Smooth muscle cell (in vitro differentiated cells): ENCODE results near the gene ADAMTS12. TPM values are rescaled to one million over a fixed set of nuclear protein-coding genes. Genes with fewer than 3 reads are reported as not detected.

Experiments used
- DNase-seq: peaks from one replicate; lab custom pipeline; 2025; ENCODE audit not compliant: unreplicated experiment; lab: John Stamatoyannopoulos, UW
- H2AFZ ChIP-seq: fragments of 200-600 bp; sonication (generic); 2 replicates; pipeline ENCODE4 v1.6.0; 2016; ENCODE audit warnings: antibody characterized with exemption, low read depth, mild to moderate bottlenecking
- H3F3A ChIP-seq: fragments of 200-600 bp; sonication (generic); 2 replicates; pipeline ENCODE4 v1.6.0; 2017; ENCODE audit warnings: antibody characterized with exemption, low read depth
- H3K27ac ChIP-seq: fragments of 200-600 bp; sonication (generic); 2 replicates; pipeline ENCODE4 v1.5.1; 2016; ENCODE audit warnings: low read depth, mild to moderate bottlenecking
- H3K27me3 ChIP-seq: fragments of 200-600 bp; sonication (generic); 2 replicates; pipeline ENCODE4 v1.6.1; 2016; ENCODE audit warnings: low read depth, mild to moderate bottlenecking
- H3K36me3 ChIP-seq: fragments of 200-600 bp; sonication (generic); 2 replicates; pipeline ENCODE4 v1.5.1; 2016; ENCODE audit warnings: low read depth
- H3K4me1 ChIP-seq: fragments of 200-600 bp; sonication (generic); 2 replicates; pipeline ENCODE4 v1.5.1; 2016; ENCODE audit warnings: low read depth
- H3K4me2 ChIP-seq: fragments of 200-600 bp; sonication (generic); 2 replicates; pipeline ENCODE4 v1.6.0; 2016; ENCODE audit warnings: mild to moderate bottlenecking
- H3K4me3 ChIP-seq: fragments of 200-600 bp; sonication (generic); 2 replicates; pipeline ENCODE4 v1.5.1; 2016; ENCODE audit warnings: mild to moderate bottlenecking
- H3K79me2 ChIP-seq: fragments of 200-600 bp; sonication (generic); 2 replicates; pipeline ENCODE4 v1.6.0; 2016; ENCODE audit warnings: low read depth, mild to moderate bottlenecking
- H3K9ac ChIP-seq: fragments of 200-600 bp; sonication (generic); 2 replicates; pipeline ENCODE4 v1.6.0; 2016; ENCODE audit warnings: low read depth
- H3K9me3 ChIP-seq: fragments of 200-600 bp; sonication (generic); replicated peaks from 2 replicates; pipeline ENCODE4 v1.5.1; 2016; ENCODE audit warnings: low read depth
- H4K20me1 ChIP-seq: fragments of 200-600 bp; sonication (generic); 2 replicates; pipeline ENCODE4 v1.6.0; 2016; ENCODE audit warnings: low read depth
- WGBS: methylation state at CpG from one replicate; pipeline ENCODE4 v1.1.7; 2016; ENCODE audit warnings: low lambda C conversion rate; 5-methylcytosine and 5-hydroxymethylcytosine counted together
- polyA plus RNA-seq: library from polyadenylated mRNA; unstranded; fragments of >200 nt; fragmentation: Nextera tagmentation; extraction: Ambion mirVana; gene quantifications from 2 replicates; pipeline ENCODE4 v1.2.1, GENCODE V29; 2016
- total RNA-seq: library from RNA; depleted of rRNA; stranded (reverse); fragments of >200 nt; gene quantifications from 2 replicates; pipeline ENCODE4 v1.2.3, GENCODE V29; 2014
- TF ChIP-seq, protein P1 (sequence below): fragments of 200-600 bp; sonication (generic); IDR thresholded peaks from 2 replicates; pipeline ENCODE4 v1.5.1; 2017; ENCODE audit warnings: borderline replicate concordance, mild to moderate bottlenecking, antibody characterized with exemption; ENCODE audit not compliant: insufficient read depth, poor library complexity, severe bottlenecking

ADAMTS12 gene
- total and polyA plus RNA-seq, 2 experiments from 2014 or later: 34.3 to 84.9 TPM

DNA sequence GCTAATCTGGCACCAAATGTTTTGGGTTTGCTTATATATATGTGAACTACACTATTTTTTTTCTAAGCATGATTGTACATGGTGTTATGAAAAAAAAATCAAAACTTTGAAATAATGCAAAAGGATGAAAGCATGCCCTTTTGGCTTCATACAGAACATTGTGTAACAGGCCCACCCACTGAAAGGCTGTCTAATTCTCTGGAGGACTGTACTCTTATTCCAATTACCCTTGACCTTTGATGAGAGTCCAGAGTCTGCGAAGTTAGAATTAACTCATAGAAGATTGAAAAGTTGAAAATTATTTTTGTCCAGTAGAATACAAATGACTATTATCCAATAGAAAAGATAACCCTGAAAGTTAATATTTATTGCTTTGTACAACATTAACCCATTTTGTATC, 117.4 kb downstream of the ADAMTS12 start:
- no peak overlapping the region for H3K4me3 ChIP-seq
- DNase-seq: no peak
- H3K9me3 ChIP-seq: no peaks in the 10 kb centered on the region
- H3K4me2 ChIP-seq: no peak overlapping the region
- peaks cover 54% of the 10 kb centered on the region for H3K79me2 ChIP-seq
- TF ChIP-seq, protein P1, sequence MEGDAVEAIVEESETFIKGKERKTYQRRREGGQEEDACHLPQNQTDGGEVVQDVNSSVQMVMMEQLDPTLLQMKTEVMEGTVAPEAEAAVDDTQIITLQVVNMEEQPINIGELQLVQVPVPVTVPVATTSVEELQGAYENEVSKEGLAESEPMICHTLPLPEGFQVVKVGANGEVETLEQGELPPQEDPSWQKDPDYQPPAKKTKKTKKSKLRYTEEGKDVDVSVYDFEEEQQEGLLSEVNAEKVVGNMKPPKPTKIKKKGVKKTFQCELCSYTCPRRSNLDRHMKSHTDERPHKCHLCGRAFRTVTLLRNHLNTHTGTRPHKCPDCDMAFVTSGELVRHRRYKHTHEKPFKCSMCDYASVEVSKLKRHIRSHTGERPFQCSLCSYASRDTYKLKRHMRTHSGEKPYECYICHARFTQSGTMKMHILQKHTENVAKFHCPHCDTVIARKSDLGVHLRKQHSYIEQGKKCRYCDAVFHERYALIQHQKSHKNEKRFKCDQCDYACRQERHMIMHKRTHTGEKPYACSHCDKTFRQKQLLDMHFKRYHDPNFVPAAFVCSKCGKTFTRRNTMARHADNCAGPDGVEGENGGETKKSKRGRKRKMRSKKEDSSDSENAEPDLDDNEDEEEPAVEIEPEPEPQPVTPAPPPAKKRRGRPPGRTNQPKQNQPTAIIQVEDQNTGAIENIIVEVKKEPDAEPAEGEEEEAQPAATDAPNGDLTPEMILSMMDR: no peak
- H3K4me1 ChIP-seq: peaks cover 12% of the 10 kb centered on the region
- H2AFZ ChIP-seq: no peak overlapping the region
- no peaks in the 10 kb centered on the region for H3K36me3 ChIP-seq
- H4K20me1 ChIP-seq: peaks cover 25% of the 10 kb centered on the region
- H3K27ac ChIP-seq: peak overlapping the region; percentile 17
- H3K27me3 ChIP-seq: no peaks in the 10 kb centered on the region
- peaks cover 15% of the 10 kb centered on the region for H3F3A ChIP-seq
- no peak overlapping the region for H3K9ac ChIP-seq
- WGBS: 97% methylated on average over 1 of the region's 1 CpG

DNA sequence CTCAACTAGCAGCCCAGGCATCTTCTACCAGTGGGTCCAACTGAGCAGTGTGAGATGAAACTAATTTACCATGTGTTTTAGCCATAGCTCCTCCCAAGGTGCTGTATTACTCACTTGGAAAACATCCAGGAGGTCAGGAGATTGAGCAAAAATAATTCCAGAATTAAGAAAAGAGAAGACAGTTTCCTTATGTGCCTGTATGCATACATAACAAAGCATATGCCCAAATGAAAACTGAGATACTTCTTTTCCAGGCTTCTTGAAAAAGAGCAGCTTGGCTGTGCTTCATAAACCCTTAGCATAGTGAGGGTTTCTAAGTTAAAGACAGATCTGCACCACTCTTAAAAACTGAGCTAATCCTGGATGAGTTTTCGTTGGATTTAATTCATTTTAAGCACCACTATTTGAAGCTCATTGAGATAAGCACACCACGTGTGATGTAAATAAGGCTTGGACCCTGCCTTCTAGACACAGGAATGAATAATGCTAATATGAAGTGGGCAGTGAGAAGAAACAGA, 119.4 kb downstream of the ADAMTS12 start:
- no peak overlapping the region for H2AFZ ChIP-seq
- no peak overlapping the region for H3K9ac ChIP-seq

DNA sequence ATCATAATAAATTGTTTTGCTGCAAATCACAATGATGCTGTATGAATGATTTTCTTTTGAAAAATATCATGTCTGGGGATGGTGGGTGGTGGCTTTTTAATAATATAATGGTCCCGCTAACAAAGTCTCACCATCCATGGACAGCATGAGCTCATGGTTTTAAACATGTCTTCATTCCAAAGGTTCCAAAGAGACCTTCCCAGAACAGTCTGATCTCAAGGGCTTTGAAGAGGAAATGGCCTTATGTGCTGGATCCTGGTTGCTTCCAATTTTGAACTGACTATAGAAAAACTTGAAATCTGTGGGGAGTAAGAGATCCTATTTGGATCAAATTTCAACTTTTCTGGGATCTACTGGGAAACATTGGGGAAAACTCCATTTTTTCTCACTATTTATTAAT, 121.8 kb downstream of the ADAMTS12 start:
- WGBS: 97% methylated on average over 1 of the region's 1 CpG
- Histone ChIP-seq H3K36me3 (no peaks in the 10 kb centered on the region), H3K4me3 (no peak overlapping the region), H4K20me1 (peaks cover 29% of the 10 kb centered on the region), H3K4me2 (no peak overlapping the region), H2AFZ (no peak overlapping the region), H3K9ac (no peak overlapping the region), H3K9me3 (no peaks in the 10 kb centered on the region), H3F3A (peaks cover 15% of the 10 kb centered on the region), H3K27ac (no peak overlapping the region), H3K79me2 (peaks cover 46% of the 10 kb centered on the region), H3K4me1 (peaks cover 19% of the 10 kb centered on the region), H3K27me3 (no peaks in the 10 kb centered on the region)
- TF ChIP-seq, protein P1: no peak
- DNase-seq: no peak

More for the DNA sequence above, 119.4 kb downstream of the ADAMTS12 start:
- Histone ChIP-seq H4K20me1 (peaks cover 29% of the 10 kb centered on the region), H3K27ac (peak overlapping the region; percentile 61), H3F3A (peaks cover 15% of the 10 kb centered on the region), H3K4me3 (no peak overlapping the region), H3K27me3 (no peaks in the 10 kb centered on the region), H3K36me3 (no peaks in the 10 kb centered on the region), H3K4me1 (peaks cover 19% of the 10 kb centered on the region), H3K9me3 (no peaks in the 10 kb centered on the region), H3K79me2 (peaks cover 53% of the 10 kb centered on the region), H3K4me2 (peak overlapping the region; percentile 72)
- TF ChIP-seq, protein P1: no peak
- no peak for DNase-seq
- WGBS: 28% methylated on average over 2 of the region's 2 CpGs

DNA sequence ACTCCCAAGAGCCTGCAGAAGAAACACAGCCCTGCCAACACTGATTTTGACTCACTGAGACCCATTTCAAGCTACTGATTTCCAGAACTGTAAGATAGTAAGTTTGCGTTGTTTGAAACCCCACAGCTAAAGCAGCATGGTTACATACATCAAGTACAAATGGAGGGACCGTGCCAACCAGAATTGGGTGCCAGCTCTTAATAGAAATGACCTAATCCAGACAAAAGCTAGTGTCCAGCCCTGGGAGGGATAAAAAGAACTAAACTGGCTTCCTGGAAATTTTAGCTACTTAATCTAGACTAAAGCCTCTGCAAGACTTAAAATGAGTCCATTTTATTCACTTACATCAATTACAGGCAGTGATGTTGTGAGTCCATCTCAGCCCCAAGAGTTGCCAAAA, 122.6 kb downstream of the ADAMTS12 start:
- Histone ChIP-seq H3K27ac (no peak overlapping the region), H4K20me1 (peaks cover 36% of the 10 kb centered on the region), H2AFZ (no peak overlapping the region), H3K9ac (no peak overlapping the region), H3F3A (peaks cover 15% of the 10 kb centered on the region), H3K4me1 (peaks cover 27% of the 10 kb centered on the region), H3K27me3 (no peaks in the 10 kb centered on the region), H3K79me2 (peaks cover 42% of the 10 kb centered on the region), H3K4me2 (no peak overlapping the region), H3K9me3 (no peaks in the 10 kb centered on the region), H3K4me3 (no peak overlapping the region), H3K36me3 (no peaks in the 10 kb centered on the region)
- TF ChIP-seq, protein P1: no peak
- 96% methylated on average over 2 of the region's 2 CpGs for WGBS
- DNase-seq: no peak
